Right forelimb (tissue), 1 donor: ENCODE measurements around the gene SLC43A2.

ENCODE experiments used
- DNase-seq: peaks from one replicate; pipeline ENCODE4 v3.0.0-alpha.2; 2018

Gene SLC43A2

DNA sequence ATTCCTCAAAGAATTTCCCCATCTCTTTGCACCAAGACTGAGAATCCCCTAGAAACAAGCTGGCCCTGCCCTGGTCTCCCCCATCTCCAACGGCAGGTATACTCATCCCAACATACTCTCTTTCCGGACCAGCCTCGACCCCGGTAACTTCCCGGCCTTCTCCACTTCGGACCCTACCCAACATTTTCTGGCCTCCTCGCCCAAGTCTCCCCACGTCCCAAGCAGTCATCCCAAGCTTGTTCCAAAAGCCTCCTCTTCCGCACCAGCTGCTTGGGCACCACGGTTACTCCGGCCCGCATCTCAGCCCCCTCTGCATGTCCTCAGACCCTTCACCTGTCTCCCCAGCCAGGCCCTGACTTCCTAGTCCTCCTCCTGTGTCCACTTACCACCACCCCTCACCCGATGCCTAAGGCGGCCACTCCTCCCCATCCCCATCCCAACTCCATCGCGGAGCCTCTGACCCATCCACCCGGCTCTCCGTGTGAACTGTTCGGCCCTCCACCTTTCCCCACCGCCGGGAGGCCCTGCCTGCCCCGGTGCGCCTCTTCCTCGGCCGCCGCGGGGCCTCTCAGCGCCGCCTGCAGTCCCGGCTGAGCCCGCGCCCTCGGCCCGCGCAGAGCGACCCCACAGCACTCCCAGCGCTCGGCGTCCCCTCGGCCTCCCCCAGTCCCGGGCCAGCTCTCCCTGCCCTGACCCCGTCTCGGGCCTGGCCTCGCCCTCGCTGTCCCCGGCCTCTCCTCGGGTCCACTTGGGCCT is 67.0 kb downstream of the SLC43A2 start:
- no peak for DNase-seq

- DNase-seq: no peak
Measured at GRCh38 chr17:1560858-1561355, 67.7 kb downstream of the SLC43A2 start.

- DNase-seq: no peak
Measured at GRCh38 chr17:1560101-1560857, 68.4 kb downstream of the SLC43A2 start.

DNA sequence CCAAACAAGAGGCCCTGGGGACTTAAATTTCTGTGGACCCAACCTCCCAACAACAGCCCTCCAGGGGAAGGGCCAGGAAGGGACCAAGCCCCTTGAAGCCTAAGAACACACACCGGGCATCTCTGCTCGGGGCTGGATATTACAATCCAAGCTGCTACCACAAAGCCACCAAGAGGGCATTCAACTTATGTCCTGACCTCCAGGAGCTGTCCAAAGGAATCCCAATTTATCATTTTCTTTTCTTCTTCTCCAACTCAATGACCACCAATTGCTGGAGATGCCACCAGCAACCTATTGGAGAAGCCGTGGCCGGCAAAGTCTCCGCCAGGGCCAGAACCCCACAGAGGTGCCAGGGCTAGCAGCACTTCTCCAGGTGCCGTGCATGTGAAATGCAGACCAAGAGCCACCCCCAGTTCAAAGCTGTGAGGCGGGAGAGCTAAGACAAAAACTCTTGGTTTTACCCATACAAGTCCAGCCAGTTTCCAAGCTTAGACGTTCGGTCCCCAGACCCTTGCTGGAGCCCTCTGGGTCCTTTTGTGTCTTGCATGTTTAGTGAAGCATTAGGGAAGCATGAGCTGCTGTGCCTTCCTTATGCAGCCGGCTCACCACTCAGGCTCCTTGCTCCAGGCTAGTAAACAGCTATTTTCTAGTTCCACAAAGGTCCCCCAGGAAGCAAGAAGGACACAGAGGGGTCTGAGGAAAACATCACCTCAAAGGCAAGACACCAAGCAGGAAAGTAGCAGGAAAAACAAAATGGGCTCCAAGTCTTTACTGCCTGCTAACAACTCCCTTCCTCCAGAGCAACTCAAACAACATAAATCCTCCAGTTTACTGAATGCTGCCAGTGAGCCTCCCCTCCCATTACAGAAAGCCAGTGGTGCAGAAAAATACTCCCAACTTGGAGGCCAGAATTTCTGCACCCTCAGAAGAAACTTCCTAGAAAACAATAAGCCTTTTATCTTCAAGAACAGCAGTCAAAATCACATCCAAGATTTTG is 69.3 kb downstream of the SLC43A2 start:
- no peak for DNase-seq

DNA sequence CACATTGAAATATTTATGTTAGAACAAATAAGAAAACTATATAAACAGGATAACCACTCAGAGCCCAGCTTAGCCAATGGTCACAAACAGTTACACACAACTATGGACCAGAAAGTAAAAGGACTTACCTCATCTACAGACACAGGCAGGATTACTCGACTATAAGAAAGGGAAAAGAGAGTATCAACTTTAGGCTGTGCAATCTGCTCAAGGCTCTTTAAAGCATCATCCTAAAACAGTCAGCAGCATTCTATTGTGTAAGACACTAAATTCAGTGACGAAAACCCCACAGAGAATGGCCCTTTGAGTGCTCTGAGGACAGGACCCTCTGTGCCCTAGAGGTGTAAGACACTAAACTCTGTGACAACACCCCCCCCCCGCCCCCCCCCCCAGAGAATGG is 70.2 kb downstream of the SLC43A2 start:
- no peak for DNase-seq

GRCh38 chr17:1557355-1558095 is 71.1 kb downstream of the SLC43A2 start:
- no peak for DNase-seq

DNA sequence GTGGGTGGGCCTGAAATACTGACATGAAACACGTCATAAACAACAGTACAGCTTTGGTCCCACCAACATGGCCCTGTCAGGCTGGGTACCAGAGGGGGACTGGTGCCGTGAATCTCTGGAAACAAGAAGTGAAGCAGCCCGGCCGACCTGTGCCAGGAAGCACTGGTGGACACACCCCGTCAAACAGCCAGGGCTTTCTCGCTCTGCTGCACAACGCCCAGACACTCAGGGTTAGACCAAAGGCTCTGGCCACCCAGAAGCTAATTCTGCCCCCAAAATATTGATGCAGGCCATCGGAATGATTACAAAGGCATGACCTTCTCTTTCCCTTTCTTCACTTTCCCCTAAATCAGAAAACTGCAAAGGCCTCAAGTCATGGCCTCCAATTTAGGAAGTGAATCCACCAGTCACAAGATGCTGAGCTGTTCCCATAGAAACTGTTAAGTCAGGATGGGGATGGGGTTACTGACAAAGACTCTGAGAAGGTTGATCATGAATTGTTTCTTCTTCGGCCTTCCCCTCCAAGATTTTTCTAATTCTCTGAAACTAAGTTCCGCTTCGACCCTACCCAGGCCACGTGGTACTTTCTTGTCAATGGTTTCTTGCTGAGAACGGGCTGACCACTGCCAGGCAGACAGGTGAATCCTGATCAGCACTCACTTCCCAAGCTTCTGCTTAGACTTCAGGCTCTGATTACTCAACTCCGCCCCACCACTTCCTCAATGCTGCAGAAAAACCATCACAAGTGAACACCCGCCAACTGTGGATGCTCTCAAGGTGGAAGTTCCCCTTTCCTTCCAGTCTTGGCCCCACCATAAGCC is 72.8 kb downstream of the SLC43A2 start:
- no peak for DNase-seq

GRCh38 chr17:1554751-1555540 is 73.7 kb downstream of the SLC43A2 start:
- DNase-seq: no peak

DNA sequence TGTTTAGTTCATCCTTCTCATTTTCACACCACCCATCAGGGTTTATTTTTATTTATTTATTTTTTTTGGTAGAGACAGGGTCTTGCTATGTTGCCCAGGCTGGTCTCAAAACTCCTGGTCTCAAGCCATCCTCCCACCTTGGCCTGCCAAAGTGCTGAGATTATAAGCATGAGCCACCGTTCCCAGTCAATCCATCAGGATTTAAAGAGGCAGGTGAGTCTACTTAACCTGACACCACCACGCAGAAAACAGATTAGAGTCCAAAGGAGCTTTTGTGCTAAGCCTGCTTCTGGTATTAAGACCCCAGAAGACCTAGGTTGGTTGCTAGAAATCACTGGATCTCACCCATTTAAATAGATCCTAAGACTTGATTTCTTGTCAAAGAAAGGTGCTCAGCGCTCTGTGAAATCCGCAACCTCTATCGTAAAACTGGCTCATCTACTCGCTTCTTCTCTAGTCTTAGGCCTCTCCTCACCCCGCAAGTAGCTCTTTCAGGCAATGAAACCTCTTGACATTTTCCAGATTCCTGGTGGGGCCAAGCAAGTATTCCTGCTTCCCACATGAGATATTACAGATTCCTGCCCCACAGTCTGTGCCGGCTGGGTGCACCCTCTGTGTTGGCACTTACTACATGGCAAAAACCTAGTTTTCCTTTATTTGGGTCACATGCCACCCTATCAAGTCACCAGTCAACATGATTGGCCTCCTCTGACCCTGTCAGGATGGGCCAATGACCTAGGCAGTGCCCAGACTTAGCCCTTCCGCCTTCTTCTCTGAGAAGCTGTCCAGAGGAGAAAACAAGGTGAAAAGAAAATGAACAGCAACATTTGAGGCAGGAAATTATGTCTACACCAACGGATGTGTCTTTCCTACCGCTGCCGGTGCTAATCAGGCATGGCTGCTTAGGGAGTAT is 75.0 kb downstream of the SLC43A2 start:
- no peak for DNase-seq

DNA sequence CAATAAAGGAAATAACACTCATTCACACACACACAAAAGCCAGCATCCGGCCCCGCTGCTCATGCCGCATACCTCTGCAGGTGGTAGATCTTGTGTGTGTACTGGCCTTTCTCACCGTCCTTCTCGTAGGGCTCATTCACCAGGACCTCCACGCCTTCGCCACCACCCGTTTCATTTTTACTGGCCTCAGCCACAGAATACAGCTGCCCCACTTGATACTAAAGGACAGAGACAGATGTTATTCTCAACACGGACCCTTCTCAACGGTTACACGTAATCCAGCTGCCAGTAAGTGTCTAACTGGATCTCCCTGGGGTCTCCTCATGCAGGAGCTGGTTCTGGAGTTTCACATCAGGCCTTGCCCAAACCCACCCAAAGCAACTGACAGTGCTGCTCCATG is 75.7 kb downstream of the SLC43A2 start:
- DNase-seq: no peak

GRCh38 chr17:1551741-1552140 is 76.9 kb downstream of the SLC43A2 start:
- no peak for DNase-seq

- DNase-seq: no peak
Measured at GRCh38 chr17:1548032-1548431, 80.6 kb downstream of the SLC43A2 start.

- no peak for DNase-seq
Measured at GRCh38 chr17:1546292-1546922, 82.2 kb downstream of the SLC43A2 start.

GRCh38 chr17:1545618-1546017 is 83.0 kb downstream of the SLC43A2 start:
- no peak for DNase-seq

DNA sequence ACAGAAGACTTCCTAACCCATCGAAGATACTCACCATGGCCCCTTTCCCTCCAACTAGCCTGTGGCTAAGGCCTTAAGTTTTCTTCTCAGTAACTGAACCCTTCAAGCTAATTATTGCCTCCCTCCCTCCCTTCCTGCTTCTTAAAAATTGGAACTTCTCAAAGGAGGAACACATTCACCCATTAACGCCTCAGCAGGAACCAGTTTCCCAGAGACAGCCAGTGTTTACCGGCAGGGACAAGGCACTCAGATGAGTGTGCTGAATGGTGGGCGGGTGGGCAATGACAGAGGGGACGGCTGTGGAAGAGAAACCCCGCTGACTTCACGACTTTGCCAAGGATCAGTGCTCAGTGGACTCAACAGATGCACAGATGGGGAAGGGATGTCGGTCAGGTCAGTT is 86.3 kb downstream of the SLC43A2 start:
- DNase-seq: no peak

DNA sequence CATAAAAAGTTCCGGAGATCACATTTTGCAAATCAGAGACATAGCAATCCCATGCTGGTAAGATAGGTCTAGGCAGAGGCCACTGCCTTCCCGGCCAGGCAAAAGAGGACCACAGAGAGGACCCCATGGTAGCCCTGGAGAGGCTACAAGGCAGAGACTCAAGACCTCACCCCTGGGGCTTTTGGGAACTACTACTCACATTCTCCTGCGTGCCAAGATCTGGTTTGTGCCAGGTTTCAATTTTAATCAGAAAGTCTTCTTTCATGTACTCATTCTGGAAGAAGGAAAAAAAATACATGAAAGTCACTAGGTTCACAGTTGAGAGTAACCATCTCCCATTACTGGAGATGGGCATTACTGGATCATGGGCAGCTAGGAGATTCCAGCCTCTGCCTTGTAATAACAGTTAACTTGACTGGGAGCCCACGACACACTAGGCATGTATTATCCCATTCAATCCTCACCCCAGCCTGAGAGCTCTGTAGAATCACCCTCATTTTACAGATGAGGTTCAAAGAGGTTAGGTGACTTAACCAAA is 87.2 kb downstream of the SLC43A2 start:
- no peak for DNase-seq

DNA sequence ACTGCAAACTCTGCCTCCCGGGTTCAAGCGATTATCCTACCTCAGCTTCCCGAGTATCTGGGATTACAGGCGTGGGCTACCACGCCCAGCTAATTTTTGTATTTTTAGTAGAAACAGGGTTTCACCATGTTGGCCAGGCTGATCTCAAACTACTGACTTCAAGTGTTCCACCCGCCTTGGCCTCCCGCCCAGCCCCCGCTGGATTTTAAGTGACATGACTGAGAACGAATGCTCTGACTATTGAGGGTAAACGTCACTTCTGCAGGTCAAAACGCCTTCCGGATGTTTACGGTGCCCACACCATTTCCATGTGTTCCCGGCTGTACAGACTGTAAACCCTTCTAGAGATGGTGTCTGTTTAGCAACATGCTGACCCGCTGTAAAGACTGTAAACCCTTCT is 88.8 kb downstream of the SLC43A2 start:
- no peak for DNase-seq

DNA sequence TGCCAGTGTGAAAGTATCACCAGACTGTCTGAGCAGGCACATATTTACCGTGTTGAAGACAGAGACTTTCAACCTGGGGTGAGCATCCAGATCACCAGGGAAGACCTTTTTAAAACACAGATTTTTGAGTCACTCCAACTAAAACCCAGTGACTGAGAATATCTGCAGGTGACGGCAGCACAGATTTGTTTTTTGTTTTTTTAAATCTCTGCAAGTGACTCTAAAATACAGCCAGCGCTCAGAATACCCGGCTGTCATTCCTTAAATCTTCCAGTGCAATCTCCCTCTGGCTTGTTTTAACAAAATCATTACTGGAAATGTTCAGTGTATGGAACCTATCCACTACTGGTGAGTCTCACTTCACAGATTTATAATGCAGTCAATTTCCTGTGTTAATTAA is 92.9 kb downstream of the SLC43A2 start:
- DNase-seq: no peak
